ENCODE measurements around the gene AFF2.

DNA sequence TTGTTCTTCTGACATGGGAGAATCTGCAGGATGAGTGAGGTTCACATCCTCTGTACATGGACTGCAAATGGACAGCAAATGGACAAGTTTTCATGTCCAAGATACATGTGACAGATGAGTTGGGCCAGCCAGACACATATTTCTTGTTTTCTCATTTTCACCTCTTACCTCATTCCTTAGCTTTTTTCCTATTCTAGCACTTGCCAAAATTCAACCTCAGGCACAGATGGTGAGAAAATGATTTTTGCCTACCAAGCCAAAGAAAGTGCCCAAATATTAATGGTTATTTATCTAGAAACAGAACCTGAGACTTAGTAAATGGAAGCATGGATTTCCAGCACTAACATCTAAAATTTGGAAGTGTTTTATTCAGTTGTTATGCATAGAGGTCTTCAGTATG lies 402.2 kb downstream of the AFF2 start:
- TF ChIP-seq POLR2AphosphoS5 (IDR thresholded peaks at IDR 0.05; ENCODE audit: low read depth, low read length): no peak
- no peak for TF ChIP-seq TAF1 (IDR thresholded peaks at IDR 0.05; ENCODE audit: borderline replicate concordance, low read depth, low read length)

All from GM12892 (cell line).